ENCODE measurements around the gene NARS2.
A peak's percentile ranks its signal among the peaks of the same experiment; 100 is the strongest.
"Not testable (repeated sequence)": the region's sequence is repeated elsewhere in the genome, so short reads cannot be mapped to it uniquely, and the experiment has no call there.

NARS2 gene

GRCh38 chr11:78575478-78575877 lies 814 bp upstream of the NARS2 start:
- DNase-seq, result no peak

GRCh38 chr11:78573681-78574080 lies 983 bp downstream of the NARS2 start:
- no peak for DNase-seq

- no peak for DNase-seq
Measured at GRCh38 chr11:78573271-78573670, 1.4 kb downstream of the NARS2 start.

GRCh38 chr11:78572394-78572793 lies 2.3 kb downstream of the NARS2 start:
- no peak for DNase-seq

- no peak for DNase-seq
Measured at GRCh38 chr11:78570031-78570430, 4.6 kb downstream of the NARS2 start.

GRCh38 chr11:78567209-78567608 lies 7.5 kb downstream of the NARS2 start:
- DNase-seq, result no peak

GRCh38 chr11:78564490-78565467 lies 9.9 kb downstream of the NARS2 start:
- peak; percentile 54 for DNase-seq

- not testable (repeated sequence) for DNase-seq
Measured at GRCh38 chr11:78564037-78564436, 10.6 kb downstream of the NARS2 start.

- not testable (repeated sequence) for DNase-seq
Measured at GRCh38 chr11:78563090-78563489, 11.6 kb downstream of the NARS2 start.

GRCh38 chr11:78562398-78562797 lies 12.3 kb downstream of the NARS2 start:
- no peak for DNase-seq

- peak; percentile 74 for DNase-seq
Measured at GRCh38 chr11:78560826-78561484, 13.7 kb downstream of the NARS2 start.

GRCh38 chr11:78560153-78560552 lies 14.5 kb downstream of the NARS2 start:
- peak; percentile 85 for DNase-seq

- no peak for DNase-seq
Measured at GRCh38 chr11:78557236-78557635, 17.4 kb downstream of the NARS2 start.

GRCh38 chr11:78555592-78555991 lies 19.1 kb downstream of the NARS2 start:
- no peak for DNase-seq

- no peak for DNase-seq
Measured at GRCh38 chr11:78552881-78553280, 21.8 kb downstream of the NARS2 start.

GRCh38 chr11:78552139-78552538 lies 22.5 kb downstream of the NARS2 start:
- DNase-seq, result not testable (repeated sequence)

- DNase-seq, result peak; percentile 52
Measured at GRCh38 chr11:78551066-78551465, 23.6 kb downstream of the NARS2 start.

GRCh38 chr11:78549624-78550409 lies 24.8 kb downstream of the NARS2 start:
- DNase-seq, result no peak

- no peak for DNase-seq
Measured at GRCh38 chr11:78548911-78549590, 25.6 kb downstream of the NARS2 start.

GRCh38 chr11:78547931-78548705 lies 26.5 kb downstream of the NARS2 start:
- no peak for DNase-seq

GRCh38 chr11:78542007-78542406 lies 32.7 kb downstream of the NARS2 start:
- no peak for DNase-seq

GRCh38 chr11:78541537-78541936 lies 33.1 kb downstream of the NARS2 start:
- no peak for DNase-seq

All from NCI-H146 (cell line).